GM10248 (cell line): ENCODE data around the gene MAGEH1.
A peak's percentile ranks its signal among the peaks of the same experiment; 100 is the strongest.
"Not testable (repeated sequence)": the region's sequence is repeated elsewhere in the genome, so short reads cannot be mapped to it uniquely, and the experiment has no call there.

Source experiments
- CTCF ChIA-PET: fragments of 300-600 bp; sonication (Branson Sonifier 250); formaldehyde crosslinking; extraction: SDS; loops from one replicate; lab custom pipeline; 2021; ENCODE audit warnings: antibody characterized with exemption; lab: Yijun Ruan, JAX
- POLR2A ChIA-PET: fragments of 350-650 bp; sonication (Branson Sonifier 250); formaldehyde crosslinking; extraction: SDS; loops from one replicate; lab custom pipeline; 2020; ENCODE audit warnings: antibody characterized with exemption; lab: Yijun Ruan, JAX
- DNase-seq: peaks from one replicate; pipeline ENCODE4 v3.0.0; 2012; ENCODE audit errors: extremely low spot score
- CTCF ChIP-seq: IDR thresholded peaks from 2 replicates; pipeline ENCODE4 v1.5.1; 2012; ENCODE audit warnings: mild to moderate bottlenecking, low read depth; ENCODE audit errors: extremely low read depth, missing control alignments, control extremely low read depth

Gene MAGEH1

GRCh38 chrX:55451990-55452832, at the start of gene MAGEH1:
TSS of gene MAGEH1 (plus strand) at chrX:55452127. CDS start at chrX:55452375, 248 bp downstream.
- ChIA-PET CTCF (interaction anchor here (1.0 to 1.2 kb wide), 4 partner anchors 37 to 456 kb away, joined by 3 to 4 read pairs (median 4); partner anchors contain the start of genes RRAGB and USP51), POLR2A (interaction anchor here (1.5 kb wide), 1 partner anchor 265 kb away, joined by 4 read pairs; the partner anchor contains the start of gene RRAGB)
- no peak for TF ChIP-seq CTCF
- peak; percentile 78 for DNase-seq

- ChIA-PET POLR2A (interaction anchor here (0.7 kb wide), 1 partner anchor 292 kb away, joined by 3 read pairs; no protein-coding TSS in a partner anchor), CTCF (interaction anchor here (1.4 kb wide), 1 partner anchor 10 kb away, joined by 4 read pairs; no protein-coding TSS in a partner anchor)
- DNase-seq: not testable (repeated sequence)
Observed at GRCh38 chrX:55427079-55427478, 24.8 kb upstream of the MAGEH1 start.

- POLR2A ChIA-PET, CTCF ChIA-PET, DNase-seq: not testable (repeated sequence)
Observed at GRCh38 chrX:55443468-55443867, 8.5 kb upstream of the MAGEH1 start.

GRCh38 chrX:55450259-55450658, 1.7 kb upstream of the MAGEH1 start:
- POLR2A ChIA-PET: no interaction called here
- DNase-seq: no peak
- TF ChIP-seq CTCF: no peak
- CTCF ChIA-PET: no interaction called here

- ChIA-PET CTCF (interaction anchor here (1.2 kb wide), 1 partner anchor 267 kb away, joined by 3 read pairs; the partner anchor contains the start of gene RRAGB), POLR2A (no interaction called here)
- TF ChIP-seq CTCF: no peak
- no peak for DNase-seq
Observed at GRCh38 chrX:55451141-55451540, 786 bp upstream of the MAGEH1 start.

- ChIA-PET POLR2A (interaction anchor here (1.5 kb wide), 1 partner anchor 266 kb away, joined by 4 read pairs; the partner anchor contains the start of gene RRAGB), CTCF (interaction anchor here (1.0 to 1.2 kb wide), 4 partner anchors 37 to 456 kb away, joined by 3 to 4 read pairs (median 4); partner anchors contain the start of genes RRAGB and USP51)
- no peak for TF ChIP-seq CTCF
- no peak for DNase-seq
Observed at GRCh38 chrX:55451626-55451989, 319 bp upstream of the MAGEH1 start.

- ChIA-PET CTCF (interaction anchor here (1.0 kb wide), 1 partner anchor 455 kb away, joined by 4 read pairs; no protein-coding TSS in a partner anchor), POLR2A (interaction anchor here (1.5 kb wide), 1 partner anchor 265 kb away, joined by 4 read pairs; the partner anchor contains the start of gene RRAGB)
- TF ChIP-seq CTCF: no peak
- DNase-seq: no peak
Observed at GRCh38 chrX:55452833-55453124, 852 bp downstream of the MAGEH1 start.

GRCh38 chrX:55455708-55456107, 3.8 kb downstream of the MAGEH1 start:
- DNase-seq, POLR2A ChIA-PET, CTCF ChIA-PET: not testable (repeated sequence)

GRCh38 chrX:55459426-55459825, 7.5 kb downstream of the MAGEH1 start:
- DNase-seq, CTCF ChIA-PET, POLR2A ChIA-PET: not testable (repeated sequence)

GRCh38 chrX:55459926-55460325, 8.0 kb downstream of the MAGEH1 start:
- CTCF ChIA-PET, DNase-seq, POLR2A ChIA-PET: not testable (repeated sequence)

- POLR2A ChIA-PET, DNase-seq, CTCF ChIA-PET: not testable (repeated sequence)
Observed at GRCh38 chrX:55464050-55464449, 12.1 kb downstream of the MAGEH1 start.
